AG08396 (cell line): ENCODE results near the gene SRRM2.

ENCODE experiments used
- DNase-seq: peaks from one replicate; pipeline ENCODE4 v3.0.0; 2012; ENCODE audit warnings: low spot score, mixed read lengths

SRRM2 gene

DNA sequence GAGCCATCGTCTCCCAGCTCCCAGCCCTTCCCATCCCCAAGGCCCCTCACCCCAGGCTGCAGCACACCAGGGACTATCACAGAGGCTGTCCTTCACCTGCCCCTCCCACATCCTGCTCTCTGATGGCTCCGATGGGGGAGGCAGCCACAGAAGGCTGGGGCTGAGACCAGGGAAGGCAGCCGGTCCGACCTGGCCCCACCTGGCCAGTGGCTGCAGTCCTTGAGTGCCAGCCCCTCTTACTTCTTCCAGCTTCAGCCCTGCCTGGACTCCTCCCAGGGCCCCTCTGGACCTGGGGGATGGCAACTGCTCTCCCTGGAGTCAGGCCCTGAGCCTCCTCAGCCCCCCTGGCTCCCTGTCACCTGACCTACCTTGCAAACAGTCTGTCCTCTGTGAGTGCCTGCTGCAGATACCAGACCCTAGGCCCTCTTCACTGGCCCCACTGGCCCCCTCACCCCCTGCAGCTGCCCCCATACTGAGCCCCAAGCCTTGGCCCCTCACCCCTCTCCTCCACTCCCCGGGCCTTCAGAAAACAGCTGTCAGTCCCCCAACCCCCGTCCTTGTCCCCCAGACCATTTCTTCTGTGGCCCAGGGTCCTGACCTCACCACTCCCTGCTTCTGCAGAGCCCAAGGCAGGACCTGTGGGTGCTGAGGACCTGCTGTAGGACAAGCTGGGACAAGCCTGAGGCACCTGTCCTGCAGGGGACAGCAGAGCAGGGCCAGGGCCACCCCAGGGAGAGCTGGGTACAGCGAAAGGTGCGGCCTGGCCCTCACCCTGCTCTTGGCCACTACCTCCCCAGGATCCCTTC lies 12.6 kb upstream of the SRRM2 start:
- no peak for DNase-seq

DNA sequence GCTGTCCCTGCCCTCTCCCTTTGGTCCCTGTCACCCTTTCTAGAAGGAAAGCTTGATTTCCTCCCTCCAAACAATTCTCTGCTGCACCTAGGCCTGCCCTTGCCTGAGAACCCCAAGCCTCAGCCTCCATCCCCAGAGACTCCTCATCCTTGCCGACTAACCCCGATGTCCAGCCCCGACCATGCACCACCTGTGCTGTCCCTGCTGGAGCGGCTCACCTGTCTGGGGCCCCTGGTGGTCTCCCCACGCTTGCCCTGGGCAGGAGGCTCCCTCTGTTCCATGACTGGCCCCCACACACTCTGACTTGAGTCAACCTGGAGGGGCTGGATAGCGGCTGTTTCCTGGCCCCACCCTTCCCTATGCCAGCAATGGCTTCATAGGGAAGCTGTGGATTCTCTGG lies 12.0 kb upstream of the SRRM2 start:
- no peak for DNase-seq

DNA sequence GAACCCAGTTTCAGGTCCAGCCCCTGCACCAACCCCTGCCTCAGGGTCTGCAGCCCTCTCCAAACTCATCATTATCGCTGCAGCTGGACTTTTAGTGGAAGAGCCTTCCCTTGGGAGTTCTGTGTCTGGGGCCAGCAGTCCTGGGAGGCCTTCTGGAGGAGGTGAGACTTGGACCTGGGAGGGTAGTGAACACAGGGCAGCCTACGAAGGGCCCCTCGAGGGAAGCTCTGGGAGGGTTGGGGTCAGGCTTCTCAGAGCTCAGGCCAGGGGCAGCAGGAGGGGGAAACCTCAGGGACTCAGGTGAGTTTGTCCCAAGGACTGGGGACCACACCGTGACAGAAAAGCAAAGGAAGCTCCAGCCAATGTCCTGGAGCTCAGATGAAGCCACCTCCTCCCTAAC lies 11.3 kb upstream of the SRRM2 start:
- no peak for DNase-seq

DNA sequence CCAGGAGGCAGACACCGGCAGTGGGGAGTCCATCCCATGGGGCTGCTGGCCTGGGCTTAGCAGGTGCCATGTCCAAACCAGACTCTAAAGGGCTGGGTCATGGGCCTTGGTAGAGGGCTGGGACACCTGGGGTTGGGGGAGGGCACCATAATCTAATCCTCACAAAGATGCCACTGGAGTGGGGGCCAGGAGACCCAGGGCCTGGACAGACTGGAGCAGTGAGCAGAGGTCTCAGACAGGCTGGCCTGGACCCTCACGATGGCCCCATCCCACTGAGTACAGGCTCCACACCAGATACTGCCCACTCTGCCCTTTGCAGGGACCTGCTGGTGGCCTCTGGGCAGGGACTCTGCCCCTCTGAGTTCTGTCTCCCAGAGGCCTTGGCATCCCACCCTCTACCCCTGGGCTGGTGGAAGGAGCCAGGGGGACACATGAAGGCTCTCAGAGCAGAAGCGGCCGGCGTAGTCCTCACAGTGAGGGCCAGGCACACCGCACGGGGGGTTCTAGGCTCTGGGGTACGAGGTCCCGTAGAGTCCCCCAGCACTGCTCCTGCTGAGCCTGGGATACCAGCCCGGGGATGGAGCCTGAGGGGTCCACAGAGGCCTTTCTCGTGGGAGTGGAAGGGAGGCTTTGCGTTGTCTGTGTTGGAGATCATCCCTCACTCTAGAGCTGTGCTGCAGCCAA lies 10.0 kb upstream of the SRRM2 start:
- DNase-seq, result no peak

DNA sequence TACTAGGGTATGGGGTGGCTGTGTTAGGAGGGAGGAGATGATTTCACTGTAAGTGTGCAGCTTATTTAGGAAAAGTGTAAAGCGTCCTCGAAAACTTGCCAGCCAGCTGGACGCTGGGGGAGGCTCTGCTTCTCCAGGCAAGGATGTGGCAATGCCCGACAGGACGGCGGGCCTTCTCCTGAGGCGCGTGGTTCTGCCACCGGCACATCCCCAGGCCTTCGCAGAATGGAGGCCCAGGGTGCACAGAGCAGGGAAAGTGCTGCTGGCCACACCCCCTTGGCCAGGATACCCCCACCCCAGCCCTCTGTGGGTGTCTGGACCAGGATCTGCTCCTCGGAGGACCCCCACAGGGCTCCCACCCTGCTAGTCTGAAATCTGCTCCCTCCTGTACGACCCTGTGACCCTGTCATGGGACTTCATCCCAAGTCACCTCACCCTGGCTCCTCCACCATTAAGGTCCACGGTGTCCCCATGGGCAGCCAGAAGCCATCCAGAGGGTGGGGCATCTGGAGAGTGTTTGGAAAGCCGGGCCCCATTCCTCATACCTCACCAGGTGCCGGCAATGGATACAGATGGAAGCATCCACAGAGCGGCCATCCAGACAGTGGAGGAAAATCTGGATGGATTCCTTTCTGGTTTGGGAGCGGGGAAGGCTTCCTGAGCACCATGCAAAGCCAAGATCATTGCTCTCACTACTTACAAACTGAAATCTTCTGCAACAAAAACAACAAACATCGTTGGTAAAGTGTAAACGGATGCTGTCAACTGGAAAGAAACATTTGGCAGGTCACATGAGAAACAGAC lies 9.2 kb upstream of the SRRM2 start:
- no peak for DNase-seq

DNA sequence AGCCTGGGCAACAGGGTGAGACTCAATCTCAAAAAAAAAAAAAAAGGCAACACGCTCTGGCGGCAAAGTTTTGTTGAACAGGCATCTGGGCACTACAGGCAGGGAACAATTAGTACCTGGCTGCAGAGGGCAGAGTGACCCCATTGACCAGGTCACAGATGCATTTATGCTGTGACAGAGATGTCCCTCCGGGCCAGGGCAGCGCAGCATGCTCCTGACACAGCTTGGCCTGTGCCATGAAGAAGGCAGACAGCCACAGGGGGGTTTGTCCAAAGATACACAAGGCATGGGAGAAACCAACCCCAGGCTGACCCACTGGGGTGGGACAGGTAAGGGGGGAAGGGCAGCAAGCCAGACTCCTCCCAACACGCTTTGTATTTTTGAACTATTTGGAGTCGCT lies 7.7 kb upstream of the SRRM2 start:
- DNase-seq, result no peak

DNA sequence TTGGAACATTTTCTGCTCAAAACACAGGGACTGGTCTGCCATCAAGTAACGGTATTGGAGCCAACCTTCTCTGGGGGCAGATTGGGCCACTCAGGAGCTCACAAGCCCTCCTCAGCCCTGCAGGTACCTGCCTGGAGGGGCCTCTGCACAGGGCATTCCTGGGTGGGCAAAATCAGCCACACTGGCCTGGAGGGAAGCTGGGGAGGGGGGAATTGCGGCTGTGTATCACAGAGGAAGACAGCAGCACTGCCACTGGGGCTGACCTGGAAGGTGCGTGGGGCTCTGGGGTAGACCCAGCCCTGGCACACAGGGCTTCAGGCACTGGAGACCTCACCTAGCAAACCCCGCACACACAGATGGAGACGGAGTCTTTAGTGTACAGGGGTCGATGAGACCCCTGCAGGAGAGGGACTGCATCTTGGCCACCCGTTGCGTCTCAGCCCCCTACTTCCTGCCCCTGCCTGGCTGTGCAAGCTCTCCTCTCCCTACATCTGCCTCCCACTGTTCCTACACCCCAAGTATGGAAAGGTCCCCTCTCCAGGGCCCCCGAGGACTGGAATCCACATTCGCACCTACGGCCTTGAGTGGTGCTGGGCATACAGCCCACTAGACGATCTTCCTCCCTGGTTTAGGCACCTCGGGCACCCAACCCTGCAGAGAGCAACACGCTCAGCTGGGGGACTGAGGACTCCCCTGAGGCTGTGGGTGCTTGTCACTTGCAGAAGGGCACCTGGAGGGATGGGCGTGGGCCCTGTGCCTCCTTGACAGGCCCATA lies 7.1 kb upstream of the SRRM2 start:
- no peak for DNase-seq

DNA sequence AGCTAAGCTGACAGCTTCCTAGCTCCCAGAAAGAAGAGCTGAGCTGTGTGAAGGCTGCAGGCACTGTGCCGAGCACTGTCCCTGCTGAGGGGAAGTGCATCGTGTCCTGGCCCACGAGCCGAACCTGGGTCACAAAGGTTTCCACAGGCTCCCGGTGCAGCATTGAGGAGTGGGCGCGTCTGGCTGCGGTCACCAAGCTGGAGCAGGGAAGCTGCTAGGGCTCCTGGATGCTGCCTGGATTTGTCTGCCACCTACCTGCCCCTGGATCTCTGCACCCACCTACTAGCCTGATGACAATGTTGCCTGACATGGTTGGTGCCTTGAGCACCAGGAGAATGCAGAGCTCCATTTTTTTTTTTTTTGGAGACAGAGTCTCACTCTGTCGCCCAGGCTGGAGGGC lies 6.5 kb upstream of the SRRM2 start:
- no peak for DNase-seq

DNA sequence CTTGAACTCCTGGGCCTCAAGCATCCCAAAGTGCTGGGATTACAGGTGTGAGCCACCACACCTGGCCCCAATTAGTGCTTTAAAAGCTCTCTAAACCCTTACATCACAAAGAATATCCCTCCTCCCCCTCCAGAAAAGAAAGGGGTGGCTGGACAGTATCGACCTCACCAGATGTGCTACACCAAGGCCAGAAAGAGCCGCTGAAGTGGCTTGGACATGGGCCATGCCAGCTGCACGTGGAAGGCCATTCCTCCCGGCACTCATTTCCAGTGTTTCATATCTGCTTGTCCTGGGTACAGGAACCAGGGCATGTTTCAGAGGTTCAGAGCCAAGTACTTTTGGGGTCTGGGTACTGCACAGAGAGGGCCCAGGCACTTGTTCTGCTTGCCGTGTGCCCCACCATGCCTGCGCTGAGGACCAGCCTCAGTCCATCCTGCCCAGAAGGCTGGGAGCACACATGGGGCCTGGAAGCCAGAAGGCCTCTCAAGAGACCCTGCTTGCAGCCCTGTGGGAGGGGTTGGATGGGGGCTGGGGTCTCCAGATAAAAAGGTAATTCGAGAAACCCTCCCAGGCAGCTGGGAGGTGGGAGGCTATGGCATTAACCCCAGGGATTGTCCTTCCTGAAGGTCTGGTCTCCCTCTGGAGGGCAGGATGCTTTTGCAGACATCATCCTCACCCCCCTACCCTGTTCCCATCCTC lies 3.5 kb upstream of the SRRM2 start:
- DNase-seq, result no peak

DNA sequence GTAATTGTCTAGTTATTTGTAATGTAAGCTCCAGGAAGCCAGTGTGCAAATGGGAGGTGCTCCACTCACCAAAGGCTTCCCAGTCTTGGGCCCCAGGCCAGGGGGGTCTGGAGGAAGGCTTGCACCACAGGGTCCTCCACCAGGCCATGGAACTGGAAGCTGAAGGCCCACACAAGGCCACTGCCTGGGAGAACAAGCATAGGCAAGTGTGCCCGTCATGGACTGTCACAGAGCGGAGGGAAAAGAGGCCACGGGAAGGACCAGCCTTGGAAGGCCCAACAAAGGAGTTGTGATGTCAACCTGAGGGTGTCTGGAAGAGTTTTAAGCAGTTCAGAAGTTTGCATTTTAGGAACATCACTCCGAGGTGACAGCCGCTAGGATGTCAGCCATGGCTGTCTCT lies 3.0 kb upstream of the SRRM2 start:
- DNase-seq, result no peak

DNA sequence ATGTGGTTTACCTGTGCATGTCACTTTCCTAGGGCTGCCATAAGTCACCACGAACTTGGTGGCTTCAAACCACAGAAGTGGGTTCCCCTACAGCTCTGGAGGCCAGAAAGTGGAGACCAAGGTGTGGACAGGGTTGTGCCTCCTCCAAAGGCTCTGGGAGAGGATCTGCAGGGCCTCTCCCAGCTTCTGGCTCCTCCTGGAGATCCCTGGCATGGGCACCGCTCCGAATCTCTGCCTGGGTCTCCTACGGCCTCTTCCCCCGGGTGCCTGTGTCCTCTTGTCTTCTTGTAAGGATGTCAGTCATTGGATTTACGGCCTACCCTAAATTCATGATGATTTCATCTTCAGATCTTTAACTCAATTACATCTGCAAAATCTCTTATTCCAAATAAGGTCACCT lies 2.5 kb upstream of the SRRM2 start:
- no peak for DNase-seq

DNA sequence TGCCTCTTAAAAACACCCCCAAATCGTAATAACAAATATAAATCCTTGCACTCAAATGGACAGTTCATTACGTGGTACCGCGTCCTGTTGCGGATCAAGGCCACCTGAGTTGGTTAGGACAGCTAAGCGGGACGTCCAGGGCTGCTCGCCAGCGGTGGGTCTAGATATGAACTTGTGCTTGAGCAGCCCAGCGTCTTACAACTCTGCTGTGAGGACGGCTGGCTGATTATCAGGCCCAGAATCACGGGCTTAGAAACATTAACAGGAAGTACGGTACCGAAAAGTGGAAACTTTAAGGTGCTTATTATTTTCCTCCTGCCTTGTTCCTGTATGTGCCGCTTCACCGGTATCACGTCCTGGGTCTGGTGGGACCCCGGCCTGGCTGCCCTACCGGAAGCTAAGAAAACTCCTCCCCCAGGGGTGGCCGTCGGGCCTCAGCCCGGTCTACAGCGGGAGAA lies 832 bp upstream of the SRRM2 start:
- no peak for DNase-seq

DNA sequence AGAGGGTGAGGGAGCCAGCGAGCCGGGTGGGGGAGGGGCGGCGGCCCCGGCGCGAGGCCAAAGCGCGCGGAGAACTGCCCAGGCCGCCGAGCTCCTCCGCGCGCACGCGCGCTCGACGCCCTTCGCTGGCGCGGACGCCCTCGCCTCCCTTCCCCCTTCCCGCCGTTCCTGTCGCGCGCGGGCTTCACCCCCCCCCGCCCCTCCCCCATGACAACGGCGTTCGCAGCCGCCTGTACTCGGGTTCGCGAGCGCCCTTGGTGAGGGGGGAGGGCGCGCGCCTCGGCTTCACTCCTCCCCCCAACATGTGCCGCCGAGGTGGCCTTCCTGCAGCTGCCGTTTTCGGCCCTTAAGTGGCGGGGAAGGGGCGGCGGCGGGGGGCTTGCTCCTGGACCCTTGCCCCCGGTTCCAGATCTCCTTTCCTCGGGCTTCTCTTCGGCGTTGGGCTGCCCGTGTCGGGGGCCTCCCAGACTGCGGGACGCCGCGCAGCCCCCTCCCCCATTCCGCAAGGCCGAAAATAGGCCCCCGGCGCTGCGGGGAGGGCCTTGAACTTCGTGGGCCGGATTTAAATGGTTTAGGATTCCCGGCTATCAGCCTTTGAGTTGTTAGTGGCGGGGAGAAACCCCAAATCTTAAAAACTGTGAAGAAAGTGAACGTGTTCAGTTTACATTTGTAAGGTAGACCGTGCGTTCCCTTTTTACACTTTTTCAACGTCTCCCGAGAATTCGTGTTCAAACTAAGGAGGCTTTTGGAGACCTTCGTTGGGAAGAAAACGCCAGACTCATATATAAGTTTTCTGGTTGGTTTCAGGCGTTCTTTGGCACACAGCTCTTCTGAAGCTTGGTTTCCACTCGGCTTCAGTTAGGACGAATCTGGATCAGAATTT lies 653 bp downstream of the SRRM2 start:
- peak; percentile 97 for DNase-seq

DNA sequence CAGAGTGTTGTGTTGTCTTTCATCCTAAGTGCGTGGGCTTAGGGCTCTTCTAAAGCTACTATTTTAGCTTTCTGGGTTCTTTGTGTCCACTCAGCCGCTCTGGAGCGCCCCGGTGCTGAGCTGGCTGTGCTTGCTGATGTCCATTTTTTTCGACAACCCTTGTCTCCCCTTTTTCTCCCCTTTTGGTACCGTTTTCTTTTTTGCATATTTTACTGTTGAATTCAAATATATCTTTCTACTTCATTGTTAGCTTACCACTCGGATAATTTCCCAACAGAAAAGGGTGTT lies 1.2 kb downstream of the SRRM2 start:
- peak; percentile 57 for DNase-seq

DNA sequence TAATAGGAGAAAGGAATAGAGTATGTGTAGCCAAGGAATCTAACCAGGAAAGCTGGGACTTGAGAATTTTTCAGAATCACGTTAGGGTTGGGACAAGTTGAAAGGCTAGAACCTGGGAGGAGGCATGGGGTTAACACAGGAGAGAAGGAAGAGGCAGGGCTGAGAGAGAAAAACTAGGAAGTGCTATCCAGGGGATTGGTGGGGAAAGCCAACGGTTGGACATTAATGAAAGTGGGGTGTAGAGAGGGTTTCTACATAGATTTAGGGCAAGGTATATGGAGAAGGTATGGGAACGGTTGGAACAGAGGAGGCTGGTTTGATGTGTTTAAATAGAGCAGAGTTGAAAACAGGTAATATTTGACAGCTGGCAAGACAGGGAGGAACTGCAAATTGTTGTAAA lies 2.7 kb downstream of the SRRM2 start:
- no peak for DNase-seq

DNA sequence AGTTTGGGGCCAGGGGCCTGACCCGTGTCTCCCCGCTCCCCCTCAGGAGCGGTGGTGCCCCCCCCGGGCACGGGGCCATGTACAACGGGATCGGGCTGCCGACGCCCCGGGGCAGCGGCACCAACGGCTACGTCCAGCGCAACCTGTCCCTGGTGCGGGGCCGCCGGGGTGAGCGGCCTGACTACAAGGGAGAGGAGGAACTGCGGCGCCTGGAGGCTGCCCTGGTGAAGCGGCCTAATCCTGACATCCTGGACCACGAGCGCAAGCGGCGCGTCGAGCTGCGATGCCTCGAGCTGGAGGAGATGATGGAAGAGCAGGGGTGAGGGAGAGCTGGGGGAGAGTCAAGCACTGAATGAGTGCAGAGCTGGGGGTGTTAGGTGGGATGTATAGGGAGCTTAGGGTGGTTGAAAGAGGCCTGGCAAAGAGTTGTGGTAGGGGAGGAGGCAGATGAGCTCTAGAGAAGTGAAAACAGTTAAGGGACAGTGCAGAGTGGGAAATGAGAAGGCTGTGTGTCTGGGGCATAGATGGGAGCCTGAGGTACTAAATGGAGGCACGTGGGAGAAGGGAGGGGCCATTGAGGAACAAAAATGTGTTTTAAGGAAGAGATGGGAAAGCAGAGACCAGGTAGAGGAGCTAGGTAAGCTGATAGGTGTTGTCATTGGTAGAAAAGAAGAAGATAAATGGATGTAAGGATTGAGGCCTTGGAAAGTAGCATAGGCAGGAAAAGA lies 4.0 kb downstream of the SRRM2 start:
- DNase-seq, result no peak

DNA sequence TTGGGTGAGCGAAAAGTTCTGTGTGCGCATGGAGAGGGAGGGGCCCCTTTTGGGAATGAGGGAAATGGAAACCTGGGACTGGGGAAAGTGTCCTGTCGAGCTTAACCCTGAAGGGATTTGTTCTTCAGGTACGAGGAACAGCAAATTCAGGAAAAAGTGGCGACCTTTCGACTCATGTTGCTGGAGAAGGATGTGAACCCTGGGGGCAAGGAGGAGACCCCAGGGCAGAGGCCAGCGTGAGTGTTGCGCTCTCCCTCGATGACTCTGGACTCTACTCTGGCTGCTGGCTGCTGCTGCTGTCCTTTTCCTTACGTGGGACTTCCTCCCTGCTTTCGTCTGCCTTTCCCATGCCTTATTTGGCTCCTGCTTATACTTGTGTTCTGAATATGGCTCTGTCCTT lies 4.9 kb downstream of the SRRM2 start:
- no peak for DNase-seq

DNA sequence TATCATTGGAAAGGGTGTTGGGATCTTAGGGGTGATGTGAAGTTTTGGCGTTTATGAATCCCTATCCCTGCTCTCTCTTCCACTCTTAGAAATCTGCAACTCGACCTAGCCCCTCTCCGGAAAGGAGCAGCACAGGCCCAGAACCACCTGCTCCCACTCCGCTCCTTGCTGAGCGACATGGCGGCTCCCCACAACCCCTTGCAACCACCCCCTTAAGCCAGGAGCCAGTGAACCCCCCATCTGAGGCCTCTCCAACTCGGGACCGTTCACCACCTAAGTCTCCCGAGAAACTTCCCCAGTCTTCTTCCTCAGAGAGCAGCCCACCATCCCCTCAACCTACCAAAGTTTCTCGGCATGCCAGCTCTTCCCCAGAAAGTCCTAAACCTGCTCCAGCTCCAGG lies 9.0 kb downstream of the SRRM2 start:
- no peak for DNase-seq

DNA sequence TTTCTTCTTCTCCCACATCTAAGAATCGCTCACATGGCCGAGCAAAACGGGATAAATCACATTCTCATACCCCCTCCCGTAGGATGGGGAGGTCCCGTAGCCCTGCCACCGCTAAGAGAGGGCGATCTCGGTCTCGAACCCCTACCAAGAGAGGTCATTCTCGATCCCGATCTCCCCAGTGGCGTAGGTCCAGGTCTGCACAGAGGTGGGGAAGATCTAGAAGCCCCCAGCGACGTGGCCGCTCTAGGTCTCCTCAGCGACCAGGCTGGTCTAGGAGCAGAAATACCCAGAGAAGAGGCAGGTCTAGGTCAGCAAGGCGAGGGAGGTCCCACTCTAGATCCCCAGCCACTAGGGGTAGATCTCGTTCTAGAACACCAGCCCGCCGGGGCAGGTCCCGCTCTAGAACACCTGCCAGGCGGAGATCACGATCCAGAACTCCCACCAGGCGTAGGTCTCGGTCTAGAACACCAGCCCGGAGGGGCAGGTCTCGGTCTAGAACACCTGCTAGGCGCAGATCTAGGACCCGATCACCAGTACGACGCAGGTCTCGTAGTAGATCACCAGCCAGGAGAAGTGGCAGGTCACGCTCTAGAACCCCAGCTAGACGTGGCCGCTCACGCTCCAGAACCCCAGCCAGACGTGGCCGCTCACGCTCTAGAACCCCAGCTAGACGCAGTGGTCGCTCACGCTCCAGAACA lies 9.6 kb downstream of the SRRM2 start:
- DNase-seq, result no peak
